ENCODE results near the gene PRELP. TPM values are rescaled to one million over a fixed set of nuclear protein-coding genes. Genes with fewer than 3 reads are reported as not detected.

PRELP gene
- total RNA-seq, 2 donors from 2014 or later, result not detected

- no peaks in the 10 kb centered on the region for H3K9me3 Mint-ChIP-seq
- H3K4me1 Mint-ChIP-seq, result peaks cover 4% of the 10 kb centered on the region
- no peak for ATAC-seq (replicated peaks)
- no peak overlapping the region for H3K4me3 Mint-ChIP-seq
- no peaks in the 10 kb centered on the region for H3K36me3 Mint-ChIP-seq (ENCODE audit: low read depth)
- no peak overlapping the region for H3K27ac Mint-ChIP-seq
- no peaks in the 10 kb centered on the region for H3K27me3 Mint-ChIP-seq
Observed at GRCh38 chr1:203525685-203526084, 50.1 kb downstream of the PRELP start.

GRCh38 chr1:203526130-203526529 lies 50.5 kb downstream of the PRELP start:
- Mint-ChIP-seq H3K27ac (no peak overlapping the region), H3K4me3 (no peak overlapping the region), H3K36me3 (ENCODE audit: low read depth) (no peaks in the 10 kb centered on the region), H3K9me3 (no peaks in the 10 kb centered on the region), H3K27me3 (no peaks in the 10 kb centered on the region), H3K4me1 (peaks cover 4% of the 10 kb centered on the region)
- no peak for ATAC-seq (replicated peaks)

- Mint-ChIP-seq H3K36me3 (ENCODE audit: low read depth) (no peaks in the 10 kb centered on the region), H3K27ac (peak overlapping the region; percentile 1)
- no peak for ATAC-seq (replicated peaks)
Observed at GRCh38 chr1:203526572-203526971, 51.0 kb downstream of the PRELP start.

GRCh38 chr1:203527013-203527412 lies 51.4 kb downstream of the PRELP start:
- no peaks in the 10 kb centered on the region for H3K36me3 Mint-ChIP-seq (ENCODE audit: low read depth)
- no peak for ATAC-seq (replicated peaks)
- peak overlapping the region; percentile 1 for H3K27ac Mint-ChIP-seq
- no peaks in the 10 kb centered on the region for H3K9me3 Mint-ChIP-seq
- peaks cover 4% of the 10 kb centered on the region for H3K4me1 Mint-ChIP-seq
- no peaks in the 10 kb centered on the region for H3K27me3 Mint-ChIP-seq
- no peak overlapping the region for H3K4me3 Mint-ChIP-seq

More at GRCh38 chr1:203526572-203526971, 51.0 kb downstream of the PRELP start:
- H3K4me1 Mint-ChIP-seq, result peaks cover 4% of the 10 kb centered on the region
- H3K27me3 Mint-ChIP-seq, result no peaks in the 10 kb centered on the region
- H3K4me3 Mint-ChIP-seq, result no peak overlapping the region
- no peaks in the 10 kb centered on the region for H3K9me3 Mint-ChIP-seq

GRCh38 chr1:203528063-203528462 lies 52.5 kb downstream of the PRELP start:
- Mint-ChIP-seq H3K36me3 (ENCODE audit: low read depth) (no peaks in the 10 kb centered on the region), H3K27me3 (no peaks in the 10 kb centered on the region), H3K9me3 (no peaks in the 10 kb centered on the region), H3K4me3 (no peak overlapping the region), H3K27ac (no peak overlapping the region), H3K4me1 (peaks cover 4% of the 10 kb centered on the region)
- no peak for ATAC-seq (replicated peaks)

- Mint-ChIP-seq H3K36me3 (ENCODE audit: low read depth) (no peaks in the 10 kb centered on the region), H3K4me3 (no peak overlapping the region), H3K9me3 (no peaks in the 10 kb centered on the region), H3K27me3 (no peaks in the 10 kb centered on the region), H3K4me1 (peaks cover 4% of the 10 kb centered on the region), H3K27ac (peak overlapping the region; percentile 29)
- ATAC-seq (replicated peaks), result no peak
Observed at GRCh38 chr1:203528976-203529835, 53.6 kb downstream of the PRELP start.

GRCh38 chr1:203531063-203531462 lies 55.5 kb downstream of the PRELP start:
- no peak overlapping the region for H3K4me3 Mint-ChIP-seq
- no peaks in the 10 kb centered on the region for H3K9me3 Mint-ChIP-seq
- no peaks in the 10 kb centered on the region for H3K36me3 Mint-ChIP-seq (ENCODE audit: low read depth)
- H3K27me3 Mint-ChIP-seq, result no peaks in the 10 kb centered on the region
- no peak overlapping the region for H3K27ac Mint-ChIP-seq
- ATAC-seq (replicated peaks), result no peak
- peaks cover 4% of the 10 kb centered on the region for H3K4me1 Mint-ChIP-seq

- Mint-ChIP-seq H3K4me1 (no peaks in the 10 kb centered on the region), H3K27ac (no peak overlapping the region), H3K4me3 (no peak overlapping the region), H3K9me3 (no peaks in the 10 kb centered on the region), H3K36me3 (ENCODE audit: low read depth) (no peaks in the 10 kb centered on the region), H3K27me3 (peaks cover 4% of the 10 kb centered on the region)
- ATAC-seq (replicated peaks), result no peak
Observed at GRCh38 chr1:203534012-203534411, 58.4 kb downstream of the PRELP start.

- Mint-ChIP-seq H3K4me3 (no peak overlapping the region), H3K36me3 (ENCODE audit: low read depth) (no peaks in the 10 kb centered on the region), H3K27me3 (peaks cover 4% of the 10 kb centered on the region), H3K4me1 (no peaks in the 10 kb centered on the region), H3K9me3 (no peaks in the 10 kb centered on the region), H3K27ac (no peak overlapping the region)
- no peak for ATAC-seq (replicated peaks)
Observed at GRCh38 chr1:203534526-203534925, 58.9 kb downstream of the PRELP start.

GRCh38 chr1:203536575-203536974 lies 61.0 kb downstream of the PRELP start:
- peaks cover 4% of the 10 kb centered on the region for H3K27me3 Mint-ChIP-seq
- no peaks in the 10 kb centered on the region for H3K4me1 Mint-ChIP-seq
- H3K27ac Mint-ChIP-seq, result no peak overlapping the region
- no peaks in the 10 kb centered on the region for H3K9me3 Mint-ChIP-seq
- H3K36me3 Mint-ChIP-seq (ENCODE audit: low read depth), result no peaks in the 10 kb centered on the region
- no peak for ATAC-seq (replicated peaks)
- no peak overlapping the region for H3K4me3 Mint-ChIP-seq

GRCh38 chr1:203536980-203537455 lies 61.4 kb downstream of the PRELP start:
- H3K4me1 Mint-ChIP-seq, result no peaks in the 10 kb centered on the region
- peaks cover 4% of the 10 kb centered on the region for H3K27me3 Mint-ChIP-seq
- no peak overlapping the region for H3K4me3 Mint-ChIP-seq
- H3K9me3 Mint-ChIP-seq, result no peaks in the 10 kb centered on the region
- no peak overlapping the region for H3K27ac Mint-ChIP-seq
- H3K36me3 Mint-ChIP-seq (ENCODE audit: low read depth), result no peaks in the 10 kb centered on the region
- no peak for ATAC-seq (replicated peaks)

- peaks cover 4% of the 10 kb centered on the region for H3K27me3 Mint-ChIP-seq
- no peak overlapping the region for H3K4me3 Mint-ChIP-seq
- H3K4me1 Mint-ChIP-seq, result no peaks in the 10 kb centered on the region
- no peak for ATAC-seq (replicated peaks)
- no peaks in the 10 kb centered on the region for H3K36me3 Mint-ChIP-seq (ENCODE audit: low read depth)
- H3K9me3 Mint-ChIP-seq, result no peaks in the 10 kb centered on the region
- no peak overlapping the region for H3K27ac Mint-ChIP-seq
Observed at GRCh38 chr1:203537806-203538464, 62.3 kb downstream of the PRELP start.

GRCh38 chr1:203538726-203539125 lies 63.1 kb downstream of the PRELP start:
- Mint-ChIP-seq H3K4me1 (no peaks in the 10 kb centered on the region), H3K4me3 (no peak overlapping the region), H3K27ac (no peak overlapping the region), H3K9me3 (no peaks in the 10 kb centered on the region), H3K27me3 (peaks cover 4% of the 10 kb centered on the region), H3K36me3 (ENCODE audit: low read depth) (no peaks in the 10 kb centered on the region)
- no peak for ATAC-seq (replicated peaks)

- Mint-ChIP-seq H3K27me3 (peaks cover 4% of the 10 kb centered on the region), H3K27ac (no peak overlapping the region), H3K4me1 (no peaks in the 10 kb centered on the region), H3K4me3 (no peak overlapping the region), H3K9me3 (no peaks in the 10 kb centered on the region), H3K36me3 (ENCODE audit: low read depth) (no peaks in the 10 kb centered on the region)
- no peak for ATAC-seq (replicated peaks)
Observed at GRCh38 chr1:203539831-203540546, 64.4 kb downstream of the PRELP start.
